ENCODE results near the gene SERPINA5. TPM values are rescaled to one million over a fixed set of nuclear protein-coding genes. Genes with fewer than 3 reads are reported as not detected.

Gene SERPINA5
- total and polyA plus RNA-seq, 10 donors, result 11.5 to 216 (median 135) TPM

GRCh38 chr14:94611179-94611578 is 30.0 kb downstream of the SERPINA5 start:
- H3K27ac ChIP-seq, result no peak overlapping the region
- H3K4me1 ChIP-seq, result no peaks in the 10 kb centered on the region
- peak; percentile 40 for DNase-seq
- peaks cover 0 to 12% (median 1%) of the 10 kb centered on the region in 8 donors for H3K9me3 ChIP-seq
- H3K36me3 ChIP-seq, result no peaks in the 10 kb centered on the region
- no peaks in the 10 kb centered on the region for H3K27me3 ChIP-seq (replicated peaks in 1 of 7)
- TF ChIP-seq CTCF (IDR thresholded peaks at IDR 0.05 in 8 of 11, conservative IDR thresholded peaks at IDR 0.05 in 3 of 11), result no peak
- no peak for TF ChIP-seq POLR2A (IDR thresholded peaks at IDR 0.05)
- TF ChIP-seq POLR2AphosphoS5 (IDR thresholded peaks at IDR 0.05), result no peak
- no peak overlapping the region for H3K4me3 ChIP-seq
- 76 to 98% (median 84%) methylated on average over 5 of the region's 5 CpGs for WGBS, 5 donors
- intact Hi-C loops (cut with DNase I; ENCODE audit: low total_unique reads), result no loop called here

- TF ChIP-seq CTCF (IDR thresholded peaks at IDR 0.05 in 8 of 11, conservative IDR thresholded peaks at IDR 0.05 in 3 of 11) (no peak), POLR2A (IDR thresholded peaks at IDR 0.05) (no peak), POLR2AphosphoS5 (IDR thresholded peaks at IDR 0.05) (no peak)
- intact Hi-C loops (cut with DNase I; ENCODE audit: low total_unique reads), result no loop called here
- H3K36me3 ChIP-seq, result no peaks in the 10 kb centered on the region
- 67 to 80% (median 73%) methylated on average over 4 of the region's 4 CpGs for WGBS, 5 donors
- DNase-seq, result no peak
- no peaks in the 10 kb centered on the region for H3K27me3 ChIP-seq (replicated peaks in 1 of 7)
- peaks cover 0 to 22% (median 11%) of the 10 kb centered on the region in 8 donors for H3K9me3 ChIP-seq
- H3K4me1 ChIP-seq, result no peaks in the 10 kb centered on the region
- H3K27ac ChIP-seq, result no peak within 1 kb of the TSS
- H3K4me3 ChIP-seq, result peak within 1 kb of the TSS in 1 of 8 donors; percentile 21
Measured at GRCh38 chr14:94612174-94612573, 30.9 kb downstream of the SERPINA5 start, which contains the start of gene SERPINA3. TSS of gene SERPINA3 (plus strand) at chr14:94612391. CDS start at chr14:94614442, 2,051 bp downstream.

GRCh38 chr14:94612580-94613554 is 31.6 kb downstream of the SERPINA5 start:
- 56 to 63% (median 58%) methylated on average over 9 of the region's 9 CpGs for WGBS, 5 donors
- no peaks in the 10 kb centered on the region for H3K4me1 ChIP-seq
- TF ChIP-seq POLR2A (IDR thresholded peaks at IDR 0.05) (no peak), CTCF (IDR thresholded peaks at IDR 0.05 in 8 of 11, conservative IDR thresholded peaks at IDR 0.05 in 3 of 11) (no peak), POLR2AphosphoS5 (IDR thresholded peaks at IDR 0.05) (no peak)
- no peak overlapping the region for H3K27ac ChIP-seq
- no peaks in the 10 kb centered on the region for H3K27me3 ChIP-seq (replicated peaks in 1 of 7)
- H3K9me3 ChIP-seq, result peaks cover 0 to 29% (median 18%) of the 10 kb centered on the region in 8 donors
- H3K36me3 ChIP-seq, result no peaks in the 10 kb centered on the region
- peak overlapping the region in 1 of 8 donors; percentile 21 for H3K4me3 ChIP-seq
- DNase-seq, result peak; percentile 29
- intact Hi-C loops (cut with DNase I; ENCODE audit: low total_unique reads), result no loop called here
